ENCODE data around the gene ZNF142.

DNA sequence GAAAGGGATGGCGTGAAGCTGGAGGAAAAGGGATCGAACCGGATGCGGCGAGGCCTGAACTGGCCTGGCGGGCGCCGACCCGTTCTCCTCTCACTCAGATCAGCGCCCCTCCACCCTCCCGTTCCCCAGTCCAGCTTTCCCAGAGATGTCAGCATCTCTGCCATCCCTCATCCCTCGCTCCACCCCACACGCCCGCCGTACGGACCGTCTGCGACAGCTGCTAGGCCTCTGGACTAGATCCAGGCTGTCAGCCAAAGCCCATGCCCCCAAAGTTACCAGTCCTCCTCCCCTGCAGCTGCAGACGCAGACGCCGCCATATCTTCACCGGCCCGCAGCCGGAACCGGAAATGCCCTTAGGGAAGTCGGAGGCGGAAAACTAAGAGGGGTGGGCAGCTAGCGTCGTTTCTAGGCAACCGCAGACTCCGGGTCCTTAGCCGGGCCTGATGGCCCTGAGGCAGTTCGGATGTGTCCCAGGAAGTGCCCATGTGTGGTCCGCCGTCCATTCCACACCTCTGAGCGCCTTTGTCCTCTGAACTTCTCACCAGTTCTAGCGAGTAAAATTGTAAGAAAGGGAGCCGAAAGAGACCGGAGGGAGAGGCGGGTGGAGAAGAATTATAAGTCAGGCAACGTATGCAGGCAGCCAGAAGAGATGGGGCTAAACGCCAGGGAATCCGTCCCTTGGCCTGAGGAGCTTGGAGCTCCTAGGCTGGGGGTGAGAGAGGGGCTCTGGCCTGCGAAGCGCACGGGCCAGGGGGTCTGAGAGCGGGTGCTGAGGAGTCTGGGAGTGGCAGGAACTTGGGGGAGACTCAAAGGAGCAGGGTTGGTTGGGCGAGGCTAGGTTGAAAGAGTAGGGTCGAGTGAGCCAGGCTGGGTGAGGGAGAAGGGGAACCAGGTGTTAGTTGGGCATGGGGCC lies 12.5 kb upstream of the ZNF142 start, which contains the start of the genes RNF25 and STK36:
- TF ChIP-seq CTCF (IDR thresholded peaks at IDR 0.05) = no peak
- peak; percentile 37 to 62 for TF ChIP-seq POLR2A (IDR thresholded peaks at IDR 0.05)
